ENCODE results near the gene GPR183. TPM values are rescaled to one million over a fixed set of nuclear protein-coding genes. Genes with fewer than 3 reads are reported as not detected.

GPR183 gene
- total and polyA plus RNA-seq, 2 of the 8 experiments (the other 6 are each of a cell fraction or from before 2014, with no cell fraction given), result not detected

DNA sequence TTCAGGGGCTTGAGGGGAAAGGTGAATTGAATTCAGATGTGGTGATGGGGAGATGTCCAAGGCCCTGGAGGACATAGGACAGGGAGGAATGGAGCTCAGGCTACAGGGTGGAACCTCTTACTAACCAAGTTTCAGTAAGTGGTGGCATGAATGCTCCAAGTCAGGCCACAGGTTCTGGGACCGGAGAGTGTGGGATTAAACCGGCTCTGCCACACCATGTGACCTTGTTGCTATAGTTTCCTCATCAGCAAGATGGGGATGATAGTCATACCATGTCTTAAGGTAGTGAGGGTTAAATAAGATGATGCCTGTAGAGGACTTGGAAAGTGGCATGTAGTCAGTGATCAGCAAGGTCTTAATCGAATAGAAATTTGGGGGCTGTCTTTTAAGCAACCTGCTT lies 16.3 kb downstream of the GPR183 start:
- H4K91ac ChIP-seq (replicated peaks; ENCODE audit: insufficient read length, low read length), result no peak overlapping the region
- WGBS, 2 experiments (ENCODE audit: extremely low coverage in 1 of 2, insufficient coverage in 1 of 2, insufficient read length in 1 of 2, insufficient replicate concordance in 2 of 2, low coverage in 1 of 2, low lambda C conversion rate in 2 of 2, missing lambda C conversion rate in 1 of 2), result 86% methylated on average over 2 of the region's 3 CpGs; no CpG with 5 or more reads in 1 of the 2 experiments
- no peak overlapping the region for H4K5ac ChIP-seq (ENCODE audit: insufficient read length, low read depth, low read length)
- H3K4ac ChIP-seq (replicated peaks; ENCODE audit: insufficient read length, low read depth, low read length), result no peak overlapping the region
- H3K27me3 ChIP-seq (replicated peaks in 1 of 4; ENCODE audit: control insufficient read depth in 3 of 4, extremely low read depth in 1 of 4, insufficient read depth in 3 of 4, low read length in 3 of 4), result no peaks in the 10 kb centered on the region
- no peak for FAIRE-seq
- POLR2A ChIA-PET (ENCODE audit: partially characterized antibody), result no interaction called here
- no peak overlapping the region for H2BK15ac ChIP-seq (ENCODE audit: low read length)
- H3K14ac ChIP-seq (ENCODE audit: insufficient read length), result no peak overlapping the region
- H3K4me2 ChIP-seq (ENCODE audit: insufficient read depth in 1 of 2, low read depth in 2 of 2, low read length in 2 of 2), result no peak overlapping the region
- H2BK5ac ChIP-seq (ENCODE audit: low read depth, low read length), result no peak overlapping the region
- TF ChIP-seq JUND (IDR thresholded peaks at IDR 0.05; ENCODE audit: low read length), result no peak
- TF ChIP-seq, protein P1, sequence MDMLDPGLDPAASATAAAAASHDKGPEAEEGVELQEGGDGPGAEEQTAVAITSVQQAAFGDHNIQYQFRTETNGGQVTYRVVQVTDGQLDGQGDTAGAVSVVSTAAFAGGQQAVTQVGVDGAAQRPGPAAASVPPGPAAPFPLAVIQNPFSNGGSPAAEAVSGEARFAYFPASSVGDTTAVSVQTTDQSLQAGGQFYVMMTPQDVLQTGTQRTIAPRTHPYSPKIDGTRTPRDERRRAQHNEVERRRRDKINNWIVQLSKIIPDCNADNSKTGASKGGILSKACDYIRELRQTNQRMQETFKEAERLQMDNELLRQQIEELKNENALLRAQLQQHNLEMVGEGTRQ (IDR thresholded peaks at IDR 0.05; ENCODE audit: low read length), result 0 out of 2 replicates have a peak, but pooled peaks have one; percentile 17
- H4K8ac ChIP-seq (ENCODE audit: extremely low read depth, insufficient read depth, low read length), result no peak overlapping the region
- H3K9ac ChIP-seq (replicated peaks in 1 of 4; ENCODE audit: extremely low read depth in 1 of 4, low read depth in 3 of 4, low read length in 3 of 4), result no peak overlapping the region
- no peak overlapping the region for H2BK120ac ChIP-seq (replicated peaks; ENCODE audit: low read depth, low read length)
- peaks cover 0 to 1% of the 10 kb centered on the region in 2 experiments for H4K20me1 ChIP-seq (replicated peaks in 1 of 2; ENCODE audit: control insufficient read depth in 1 of 2, insufficient read depth in 2 of 2, low read length in 2 of 2)
- H3K23ac ChIP-seq (ENCODE audit: insufficient read length), result no peak overlapping the region
- H3K79me1 ChIP-seq (ENCODE audit: low read depth, low read length), result 0 out of 2 replicates have a peak, but pooled peaks cover 4% of the 10 kb centered on the region
- no peak overlapping the region for H2BK20ac ChIP-seq (ENCODE audit: low read length)
- no peak for DNase-seq (ENCODE audit: low read depth in 1 of 2, low spot score in 2 of 2)
- no peaks in the 10 kb centered on the region for H3K36me3 ChIP-seq (ENCODE audit: control insufficient read depth in 2 of 4, insufficient read depth in 4 of 4, low read length in 3 of 4)
- no peaks in the 10 kb centered on the region for H3K79me2 ChIP-seq (ENCODE audit: control insufficient read depth in 1 of 2, insufficient read depth in 2 of 2, low read length in 2 of 2)
- no peaks in the 10 kb centered on the region for H3K4me1 ChIP-seq (replicated peaks in 1 of 4; ENCODE audit: control insufficient read depth in 3 of 4, insufficient read depth in 4 of 4, low read length in 3 of 4)
- H3K23me2 ChIP-seq (ENCODE audit: low read depth, low read length), result no peaks in the 10 kb centered on the region
- no peak overlapping the region for H3K56ac ChIP-seq (replicated peaks; ENCODE audit: insufficient read length, low read depth, low read length)
- no peak overlapping the region for H3K27ac ChIP-seq (ENCODE audit: low read depth, low read length)
- H3K18ac ChIP-seq (ENCODE audit: extremely low read depth, low read length), result no peak overlapping the region
- no peak overlapping the region for H3K4me3 ChIP-seq (ENCODE audit: extremely low read depth in 1 of 4, insufficient read depth in 2 of 4, low read depth in 3 of 4, low read length in 4 of 4)
- H2BK12ac ChIP-seq (ENCODE audit: low read depth, low read length), result no peak overlapping the region
- no peaks in the 10 kb centered on the region for H3K9me3 ChIP-seq (ENCODE audit: insufficient read depth in 2 of 2, low read depth in 1 of 2, low read length in 1 of 2)
- CTCF ChIA-PET (ENCODE audit: partially characterized antibody), result no interaction called here
- H2AK5ac ChIP-seq (ENCODE audit: low read depth, low read length), result no peak overlapping the region
- no peak overlapping the region for H2AFZ ChIP-seq (ENCODE audit: low read length)
